Activated T-helper 2 cell treated with anti-CD3 and anti-CD28 coated beads, Interferon-gamma antibody, Interleukin-2, Interleukin-4, amounts not matched to agents 10 μg/mL and 5 μg/mL and 100 μg/mL, durations not matched to agents 14 hours and 24 hours and 36 hours (primary cell): Measurements from ENCODE around the gene DDX10. TPM values are rescaled to one million over a fixed set of nuclear protein-coding genes. Genes with fewer than 3 reads are reported as not detected.

Experiments
- DNase-seq: peaks from one replicate; pipeline ENCODE4 v3.0.0; 2021; ENCODE audit warnings: low spot score
- H3K27ac Mint-ChIP-seq: one replicate; pipeline ENCODE4 v1.8.0; 2021; ENCODE audit warnings: mixed read lengths
- H3K27me3 Mint-ChIP-seq: one replicate; pipeline ENCODE4 v1.8.0; 2021; ENCODE audit warnings: low read depth, mixed read lengths
- H3K36me3 Mint-ChIP-seq: one replicate; pipeline ENCODE4 v1.8.0; 2021; ENCODE audit warnings: low read depth, mixed read lengths
- H3K4me1 Mint-ChIP-seq: one replicate; pipeline ENCODE4 v1.8.0; 2021; ENCODE audit warnings: low read depth, mixed read lengths
- H3K4me3 Mint-ChIP-seq: one replicate; pipeline ENCODE4 v1.8.0; 2021; ENCODE audit warnings: low read depth, mild to moderate bottlenecking, moderate library complexity, mixed read lengths
- H3K9me3 Mint-ChIP-seq: one replicate; pipeline ENCODE4 v1.8.0; 2021; ENCODE audit warnings: mixed read lengths
- intact Hi-C: fragments of 100-400 bp; cut with micrococcal nuclease; formaldehyde crosslinking; loops from one replicate; pipeline ENCODE4 v1.15.1; 2023
- total RNA-seq: library from RNA; stranded (reverse); gene quantifications from 2 replicates; pipeline ENCODE4 v1.2.3, GENCODE V29; 2022

Gene DDX10
- total RNA-seq, 1 donor from 2014 or later = 57.8 TPM

DNA sequence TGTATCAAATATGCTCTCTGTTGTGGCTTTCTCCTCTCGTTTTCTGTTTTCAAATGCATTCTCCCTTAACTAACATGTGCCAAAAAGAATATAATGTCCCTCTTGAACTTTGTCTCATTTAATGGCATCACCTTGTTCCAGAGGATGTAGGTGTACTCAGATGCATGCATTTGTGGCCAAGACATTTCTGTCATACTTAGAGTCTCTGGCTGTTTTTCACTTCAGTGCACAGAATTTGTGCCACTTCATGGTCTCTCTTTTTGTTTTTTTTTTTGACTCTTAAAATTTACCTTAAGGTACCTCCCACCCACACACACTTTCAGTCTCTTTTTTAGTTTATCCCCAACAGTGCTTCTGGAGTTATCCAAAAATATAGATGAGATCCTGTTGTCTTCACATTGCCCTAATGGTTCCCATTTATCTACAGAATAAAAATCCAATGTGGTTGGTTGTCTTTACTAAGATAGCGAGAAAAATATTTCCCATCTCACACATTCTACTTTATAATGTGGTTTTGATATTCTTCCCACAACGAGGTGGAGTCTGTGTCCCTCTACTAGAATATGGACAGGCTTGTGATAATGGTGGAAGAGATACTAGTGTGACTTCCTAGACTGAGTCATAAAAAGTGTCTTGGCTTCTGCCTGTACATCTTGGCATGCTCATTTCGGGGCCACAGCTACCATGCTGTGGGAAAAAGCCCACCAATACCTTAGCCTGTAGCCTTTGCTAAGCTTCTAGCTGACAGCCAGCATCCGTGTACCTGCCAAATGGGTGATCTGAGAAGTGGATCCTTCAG lies 125.8 kb downstream of the DDX10 start:
- H3K27me3 Mint-ChIP-seq = no peaks in the 10 kb centered on the region
- H3K27ac Mint-ChIP-seq = no peak overlapping the region
- no peak for DNase-seq

DNA sequence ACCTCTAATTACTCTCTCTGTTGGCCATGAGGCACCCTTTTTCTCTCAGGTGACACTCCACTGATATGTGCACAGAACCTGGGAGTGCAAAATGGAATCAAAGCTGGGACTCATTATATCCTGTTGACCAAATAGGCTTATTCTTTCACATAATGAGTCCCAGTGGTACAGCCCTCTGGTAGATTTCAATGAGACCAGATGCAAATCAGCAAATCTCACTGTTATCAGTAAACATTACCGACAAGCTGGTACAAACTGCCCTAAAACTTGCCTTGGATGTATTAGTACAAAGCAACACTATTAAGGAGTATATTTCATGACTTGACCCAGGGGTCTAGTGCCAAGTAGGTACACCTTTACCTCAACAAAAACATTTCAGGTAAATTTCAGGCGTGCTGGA lies 128.3 kb downstream of the DDX10 start:
- no peak for DNase-seq
- Mint-ChIP-seq H3K4me3 (no peak overlapping the region), H3K4me1 (peaks cover 10% of the 10 kb centered on the region), H3K9me3 (peaks cover 3% of the 10 kb centered on the region), H3K36me3 (no peaks in the 10 kb centered on the region), H3K27ac (no peak overlapping the region), H3K27me3 (no peaks in the 10 kb centered on the region)
- intact Hi-C loops = no loop called here

More for the DNA sequence above, 125.8 kb downstream of the DDX10 start:
- Mint-ChIP-seq H3K36me3 (no peaks in the 10 kb centered on the region), H3K4me3 (no peak overlapping the region), H3K9me3 (no peaks in the 10 kb centered on the region), H3K4me1 (peaks cover 8% of the 10 kb centered on the region)
- intact Hi-C loops = no loop called here

DNA sequence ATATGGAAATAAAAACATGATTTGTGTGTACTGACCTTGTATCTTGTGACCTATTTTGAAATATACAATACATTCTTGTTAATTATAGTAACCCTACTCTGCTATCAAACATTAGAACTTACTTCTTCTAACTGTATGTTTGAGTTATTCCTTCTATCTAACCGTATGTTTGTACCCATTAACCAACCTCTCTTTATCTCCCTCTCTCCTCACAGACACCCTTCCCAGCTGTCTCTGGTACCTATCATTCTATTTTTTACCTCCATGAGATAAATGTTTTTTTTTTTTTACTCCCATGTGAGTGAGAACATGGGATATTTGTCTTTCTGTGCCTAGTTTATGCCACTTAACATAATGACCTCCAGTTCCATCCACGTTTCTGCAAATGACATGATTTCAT lies 128.7 kb downstream of the DDX10 start:
- DNase-seq = no peak
- Mint-ChIP-seq H3K27me3 (no peaks in the 10 kb centered on the region), H3K36me3 (no peaks in the 10 kb centered on the region), H3K4me1 (peaks cover 10% of the 10 kb centered on the region), H3K27ac (no peak overlapping the region), H3K4me3 (no peak overlapping the region), H3K9me3 (peaks cover 3% of the 10 kb centered on the region)
- intact Hi-C loops = no loop called here

DNA sequence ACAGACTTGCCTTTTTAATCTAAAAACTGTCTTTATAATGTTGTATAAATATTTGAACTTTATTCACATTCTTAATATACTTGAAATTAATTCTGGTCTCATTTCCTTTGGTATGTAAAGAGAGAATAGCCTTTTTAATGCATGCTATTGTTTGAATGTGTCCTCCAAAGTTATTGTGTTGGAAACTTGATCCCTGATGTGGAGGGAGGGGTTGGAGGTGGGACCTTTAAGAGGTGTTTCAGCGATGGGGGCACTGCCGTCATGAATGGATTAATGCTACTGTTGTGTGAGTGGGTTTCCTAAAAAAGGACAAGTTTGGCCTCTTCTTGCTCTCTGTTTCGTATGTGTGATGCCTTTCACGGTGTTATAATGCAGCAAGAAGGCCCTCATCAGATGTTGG lies 131.7 kb downstream of the DDX10 start:
- Mint-ChIP-seq H3K27ac (no peak overlapping the region), H3K4me1 (peaks cover 2% of the 10 kb centered on the region), H3K36me3 (no peaks in the 10 kb centered on the region), H3K4me3 (no peak overlapping the region), H3K9me3 (peaks cover 3% of the 10 kb centered on the region), H3K27me3 (no peaks in the 10 kb centered on the region)
- intact Hi-C loops = no loop called here
- no peak for DNase-seq

DNA sequence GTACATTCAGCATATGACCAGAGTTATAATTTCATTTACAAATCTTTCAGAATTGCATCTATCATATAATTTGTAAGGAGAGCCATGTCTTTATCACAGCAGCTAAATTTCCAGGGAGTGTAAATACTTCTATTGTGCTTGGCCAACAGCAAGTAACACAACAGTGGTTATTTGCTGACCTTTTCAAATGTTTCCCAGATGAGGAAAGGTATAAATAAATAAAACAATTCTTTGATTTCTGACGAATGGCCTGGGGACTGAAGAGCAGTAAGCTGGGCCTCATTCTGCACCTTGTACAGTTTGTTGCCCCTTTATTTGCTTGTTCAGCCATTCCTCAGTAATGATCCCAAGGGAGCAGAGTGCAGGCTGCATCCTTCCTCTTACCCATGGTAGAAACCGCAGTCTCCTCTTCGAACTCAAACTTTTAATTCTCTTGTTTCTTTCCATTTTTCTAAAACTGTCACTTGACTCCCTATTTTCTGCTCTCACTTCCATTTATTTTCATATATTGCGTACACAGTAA lies 132.8 kb downstream of the DDX10 start:
- H3K36me3 Mint-ChIP-seq = no peaks in the 10 kb centered on the region
- peaks cover 2% of the 10 kb centered on the region for H3K4me1 Mint-ChIP-seq

DNA sequence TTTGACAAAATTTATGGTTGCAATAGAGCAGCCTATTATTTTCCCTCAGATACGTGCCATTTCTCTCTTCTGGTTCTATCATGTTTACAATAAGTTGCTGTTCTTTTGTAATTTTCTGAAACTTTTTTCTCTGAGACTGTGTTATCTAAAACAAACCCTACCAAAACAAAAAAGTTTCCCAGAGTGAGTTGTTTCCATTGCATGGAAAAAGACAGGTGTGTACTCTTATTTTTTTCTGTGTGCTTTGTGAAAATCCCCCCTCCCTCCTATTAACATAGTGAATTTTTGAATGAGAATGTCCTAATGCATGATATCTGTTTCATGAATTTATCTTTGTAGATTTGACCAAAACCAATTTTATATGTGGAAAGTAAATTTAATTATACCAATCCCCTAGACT lies 137.6 kb downstream of the DDX10 start:
- H3K4me3 Mint-ChIP-seq = no peak overlapping the region
- intact Hi-C loops = no loop called here

More for the DNA sequence above, 132.8 kb downstream of the DDX10 start:
- no peaks in the 10 kb centered on the region for H3K27me3 Mint-ChIP-seq
- H3K9me3 Mint-ChIP-seq = peaks cover 3% of the 10 kb centered on the region
- H3K4me3 Mint-ChIP-seq = no peak overlapping the region
- H3K27ac Mint-ChIP-seq = no peak overlapping the region
- DNase-seq = no peak
- intact Hi-C loops = no loop called here

DNA sequence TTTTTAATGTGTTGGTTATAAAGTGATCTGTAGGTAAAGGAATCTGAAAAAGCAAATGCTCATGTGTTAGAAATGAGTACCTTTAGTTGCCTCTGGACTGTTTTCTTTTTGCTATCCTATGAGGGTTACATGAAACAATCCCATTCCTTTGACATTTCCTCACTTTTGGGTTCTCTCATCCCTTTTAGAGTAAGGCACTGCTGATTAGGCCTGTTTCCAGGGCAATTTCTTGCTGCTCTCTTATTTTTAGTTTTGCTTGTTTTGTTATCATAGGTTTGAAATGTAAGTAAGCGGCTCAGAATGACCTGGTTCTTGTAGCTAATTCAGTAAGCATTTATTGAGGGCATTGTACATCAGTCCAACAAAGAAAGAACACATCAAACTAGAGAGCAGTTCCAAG lies 138.9 kb downstream of the DDX10 start:
- Mint-ChIP-seq H3K27me3 (no peaks in the 10 kb centered on the region), H3K9me3 (no peaks in the 10 kb centered on the region), H3K27ac (no peak overlapping the region), H3K36me3 (peaks cover 3% of the 10 kb centered on the region), H3K4me1 (peaks cover 3% of the 10 kb centered on the region), H3K4me3 (no peak overlapping the region)
- intact Hi-C loops = no loop called here
- DNase-seq = no peak

More for the DNA sequence above, 137.6 kb downstream of the DDX10 start:
- Mint-ChIP-seq H3K9me3 (no peaks in the 10 kb centered on the region), H3K36me3 (peaks cover 3% of the 10 kb centered on the region), H3K4me1 (no peaks in the 10 kb centered on the region), H3K27ac (no peak overlapping the region), H3K27me3 (no peaks in the 10 kb centered on the region)
- no peak for DNase-seq

DNA sequence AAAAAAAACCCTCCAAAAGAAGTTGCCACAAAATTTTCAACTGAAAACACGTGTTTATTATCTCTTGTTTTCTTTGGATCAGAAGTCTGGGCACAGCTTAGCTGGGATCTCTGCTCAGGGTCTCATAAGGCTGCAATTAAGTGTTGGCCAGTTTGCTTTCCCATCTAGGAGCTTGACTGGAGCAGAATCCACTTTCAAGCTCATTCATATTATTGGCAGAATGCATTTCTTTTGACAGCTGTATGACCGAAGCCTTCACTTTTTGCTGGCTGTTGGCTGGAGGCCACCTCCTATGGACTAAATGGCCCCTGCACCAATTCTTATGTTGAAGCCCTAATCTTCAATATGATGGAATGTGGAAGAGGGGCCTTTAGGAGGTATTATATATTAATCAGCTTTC lies 139.6 kb downstream of the DDX10 start:
- H3K4me1 Mint-ChIP-seq = peaks cover 7% of the 10 kb centered on the region
- H3K9me3 Mint-ChIP-seq = no peaks in the 10 kb centered on the region
- H3K4me3 Mint-ChIP-seq = no peak overlapping the region
- no peak overlapping the region for H3K27ac Mint-ChIP-seq
- DNase-seq = no peak
- intact Hi-C loops = no loop called here
- H3K36me3 Mint-ChIP-seq = peaks cover 7% of the 10 kb centered on the region
- H3K27me3 Mint-ChIP-seq = no peaks in the 10 kb centered on the region

DNA sequence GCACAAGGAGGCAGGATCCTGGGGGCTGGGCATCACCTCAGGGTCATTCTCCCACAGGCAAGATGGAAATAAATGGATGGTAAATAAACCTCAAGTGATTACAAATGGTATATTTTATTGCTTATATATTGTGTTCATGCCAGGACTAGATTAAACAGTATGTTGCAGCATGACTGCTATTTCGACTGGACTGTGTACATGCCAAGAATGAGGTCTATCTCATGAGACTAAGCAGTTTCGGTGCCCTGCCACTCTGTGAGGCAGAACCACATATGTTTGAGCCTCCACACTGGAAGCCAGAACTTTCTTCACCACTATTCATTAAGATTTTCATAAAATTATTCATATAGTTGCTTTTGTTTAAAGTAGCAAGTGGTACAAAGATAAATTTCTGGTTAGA lies 140.2 kb downstream of the DDX10 start:
- peaks cover 7% of the 10 kb centered on the region for H3K4me1 Mint-ChIP-seq
- H3K4me3 Mint-ChIP-seq = no peak overlapping the region
- H3K27me3 Mint-ChIP-seq = no peaks in the 10 kb centered on the region
- peaks cover 7% of the 10 kb centered on the region for H3K36me3 Mint-ChIP-seq
- intact Hi-C loops = no loop called here
- H3K9me3 Mint-ChIP-seq = no peaks in the 10 kb centered on the region
- DNase-seq = no peak
- no peak overlapping the region for H3K27ac Mint-ChIP-seq

DNA sequence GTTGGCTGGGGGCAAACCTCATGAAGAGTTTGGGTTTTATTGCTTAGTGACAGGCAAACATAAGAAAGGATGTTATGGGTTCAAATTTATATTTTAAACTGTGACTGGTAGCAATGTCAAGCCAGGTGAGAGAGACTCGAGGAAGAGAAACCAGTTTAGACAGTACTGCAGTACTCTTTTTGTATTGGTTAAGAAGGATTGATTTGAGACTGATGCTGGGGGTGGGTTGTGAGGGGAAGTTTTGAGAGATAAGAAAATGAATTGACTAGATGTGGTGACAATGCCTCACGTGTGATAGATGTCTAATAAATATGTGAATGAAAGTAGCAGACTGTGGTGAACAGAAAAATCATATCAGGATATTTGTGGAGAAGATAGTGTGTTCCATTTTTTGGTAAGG lies 142.4 kb downstream of the DDX10 start:
- Mint-ChIP-seq H3K27me3 (no peaks in the 10 kb centered on the region), H3K9me3 (no peaks in the 10 kb centered on the region), H3K4me1 (peaks cover 7% of the 10 kb centered on the region), H3K27ac (no peak overlapping the region), H3K4me3 (no peak overlapping the region), H3K36me3 (peaks cover 7% of the 10 kb centered on the region)
- intact Hi-C loops = no loop called here
- no peak for DNase-seq

DNA sequence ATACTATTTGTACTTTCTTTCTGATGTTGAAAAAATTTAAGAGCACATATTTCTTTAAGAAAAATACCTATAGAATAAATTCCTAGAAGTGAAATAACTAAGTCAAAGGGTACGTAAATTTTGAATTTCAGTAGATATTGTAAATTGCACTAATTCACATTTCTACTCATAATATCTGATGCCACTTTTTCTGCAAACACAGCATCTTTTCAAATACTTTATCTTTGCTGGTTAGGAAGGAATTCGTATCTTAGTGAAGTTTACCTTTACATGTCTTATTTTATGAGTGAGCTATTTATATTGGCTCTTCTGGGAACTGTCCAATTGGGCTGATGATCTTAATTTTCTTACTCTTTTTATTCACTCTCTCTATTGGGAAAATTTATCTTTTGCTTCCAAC lies 148.2 kb downstream of the DDX10 start:
- Mint-ChIP-seq H3K36me3 (peaks cover 4% of the 10 kb centered on the region), H3K27ac (no peak overlapping the region), H3K27me3 (no peaks in the 10 kb centered on the region), H3K4me1 (peaks cover 7% of the 10 kb centered on the region), H3K4me3 (no peak overlapping the region), H3K9me3 (peaks cover 4% of the 10 kb centered on the region)
- no peak for DNase-seq
- intact Hi-C loops = no loop called here

DNA sequence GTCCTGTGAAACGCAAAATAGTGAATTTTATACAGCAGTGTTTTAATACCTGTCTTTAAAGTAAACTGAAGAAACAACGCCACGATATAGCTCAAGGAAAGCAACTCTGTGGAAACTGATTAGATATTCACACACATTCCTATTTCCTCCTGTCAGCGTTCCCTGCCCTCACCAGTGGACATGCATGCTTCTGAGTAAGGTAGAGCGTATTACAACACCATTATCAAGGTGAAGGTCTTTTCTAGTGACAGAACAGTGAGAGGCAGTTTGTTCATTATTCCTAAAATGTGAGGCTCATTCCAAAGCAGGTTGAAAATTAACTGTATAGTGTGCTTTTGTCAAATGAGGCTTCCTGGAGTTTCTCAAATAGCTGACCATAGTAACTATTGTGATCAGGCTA lies 153.1 kb downstream of the DDX10 start:
- intact Hi-C loops = no loop called here
- Mint-ChIP-seq H3K27ac (no peak overlapping the region), H3K4me1 (no peaks in the 10 kb centered on the region), H3K27me3 (no peaks in the 10 kb centered on the region), H3K4me3 (no peak overlapping the region), H3K9me3 (peaks cover 4% of the 10 kb centered on the region), H3K36me3 (no peaks in the 10 kb centered on the region)
- DNase-seq = no peak

DNA sequence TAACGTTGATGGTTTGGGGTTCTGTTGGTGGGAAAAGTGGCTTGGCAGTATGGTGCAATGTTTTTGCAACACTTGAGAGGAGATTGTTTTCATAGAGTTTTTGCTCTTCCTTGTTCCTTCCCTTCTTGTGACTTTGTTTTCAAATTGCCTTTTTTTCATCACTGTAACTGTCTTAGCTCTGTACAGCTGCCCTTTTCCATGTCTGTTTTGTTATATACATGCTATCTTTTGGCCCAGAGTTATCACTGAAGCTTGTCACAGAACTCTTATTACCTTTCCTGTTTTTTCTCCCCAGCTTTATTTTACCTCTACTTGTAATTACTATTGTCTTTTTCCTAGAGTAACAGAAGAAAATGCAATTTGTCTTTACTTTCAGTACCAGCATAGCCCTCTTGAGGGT lies 154.1 kb downstream of the DDX10 start:
- no peak for DNase-seq
- H3K9me3 Mint-ChIP-seq = peaks cover 4% of the 10 kb centered on the region
- no peak overlapping the region for H3K27ac Mint-ChIP-seq
- intact Hi-C loops = no loop called here
- H3K36me3 Mint-ChIP-seq = no peaks in the 10 kb centered on the region
- no peak overlapping the region for H3K4me3 Mint-ChIP-seq
- no peaks in the 10 kb centered on the region for H3K4me1 Mint-ChIP-seq
- no peaks in the 10 kb centered on the region for H3K27me3 Mint-ChIP-seq
